ENCODE results near the gene KRTAP20-2. TPM values are rescaled to one million over a fixed set of nuclear protein-coding genes. Genes with fewer than 3 reads are reported as not detected.

KRTAP20-2 gene
- polyA plus RNA-seq, 3 donors = not detected

- no peak for TF ChIP-seq CTCF (IDR thresholded peaks at IDR 0.05)
- H3K9ac ChIP-seq (ENCODE audit: insufficient read depth, low read length, poor library complexity, severe bottlenecking) = no peak overlapping the region
- H3K9me3 Mint-ChIP-seq = peaks cover 8 to 31% (median 15%) of the 10 kb centered on the region in 7 donors
- H3K4me3 ChIP-seq (replicated peaks in 1 of 3; ENCODE audit: low read depth in 2 of 3, low read length in 3 of 3) = no peak overlapping the region
- WGBS (ENCODE audit: insufficient coverage) = no CpG with 5 or more reads among the region's 4 CpGs
- no peak overlapping the region for H2AFZ ChIP-seq (ENCODE audit: insufficient read depth, low read depth, low read length, poor library complexity, severe bottlenecking)
- no peaks in the 10 kb centered on the region for H3K4me1 ChIP-seq (ENCODE audit: control insufficient read depth in 1 of 2, insufficient read depth in 2 of 2, low read length in 2 of 2)
- no peak overlapping the region for H3K4me2 ChIP-seq (replicated peaks; ENCODE audit: extremely low read depth, low read length, poor library complexity, severe bottlenecking)
- H3K4me1 Mint-ChIP-seq = no peaks in the 10 kb centered on the region
- H3K4me3 Mint-ChIP-seq = no peak overlapping the region
- peaks cover 0 to 1% (median 0%) of the 10 kb centered on the region in 3 donors for H3K27me3 Mint-ChIP-seq (ENCODE audit: low read depth in 3 of 3)
- no peaks in the 10 kb centered on the region for H3K36me3 ChIP-seq (replicated peaks in 1 of 2; ENCODE audit: control insufficient read depth in 1 of 2, insufficient read depth in 2 of 2, low read length in 2 of 2)
- H3K27ac ChIP-seq (ENCODE audit: low read depth in 1 of 2, low read length in 2 of 2) = no peak overlapping the region
- no peak for DNase-seq
- peaks cover 37 to 52% of the 10 kb centered on the region in 2 donors for H3K9me3 ChIP-seq (replicated peaks in 1 of 2; ENCODE audit: control insufficient read depth in 1 of 2, insufficient read depth in 1 of 2, low read length in 2 of 2)
- no peaks in the 10 kb centered on the region for H4K20me1 ChIP-seq (ENCODE audit: insufficient read depth, low read length)
- intact Hi-C loops (cut with micrococcal nuclease) = no loop called here
- no peaks in the 10 kb centered on the region for H3K27me3 ChIP-seq (ENCODE audit: control insufficient read depth in 2 of 2, insufficient read depth in 2 of 2, low read length in 2 of 2)
- H3K36me3 Mint-ChIP-seq = no peaks in the 10 kb centered on the region
- no peaks in the 10 kb centered on the region for H3K79me2 ChIP-seq (ENCODE audit: insufficient read depth, low read length)
- H3K27ac Mint-ChIP-seq = no peak overlapping the region
Observed at GRCh38 chr21:30628109-30628508, 6.9 kb upstream of the KRTAP20-2 start.

GRCh38 chr21:30629200-30629599 is 5.8 kb upstream of the KRTAP20-2 start:
- no peaks in the 10 kb centered on the region for H3K79me2 ChIP-seq (ENCODE audit: insufficient read depth, low read length)
- no peak for DNase-seq
- no CpG with 5 or more reads among the region's 1 CpG for WGBS (ENCODE audit: insufficient coverage)
- H3K4me3 Mint-ChIP-seq = no peak overlapping the region
- no peak overlapping the region for H3K9ac ChIP-seq (ENCODE audit: insufficient read depth, low read length, poor library complexity, severe bottlenecking)
- H3K36me3 ChIP-seq (replicated peaks in 1 of 2; ENCODE audit: control insufficient read depth in 1 of 2, insufficient read depth in 2 of 2, low read length in 2 of 2) = no peaks in the 10 kb centered on the region
- no peak overlapping the region for H3K4me3 ChIP-seq (replicated peaks in 1 of 3; ENCODE audit: low read depth in 2 of 3, low read length in 3 of 3)
- no peak overlapping the region for H3K4me2 ChIP-seq (replicated peaks; ENCODE audit: extremely low read depth, low read length, poor library complexity, severe bottlenecking)
- H3K9me3 Mint-ChIP-seq = peaks cover 2 to 26% (median 15%) of the 10 kb centered on the region in 7 donors
- TF ChIP-seq CTCF (IDR thresholded peaks at IDR 0.05) = no peak
- no peak overlapping the region for H3K27ac ChIP-seq (ENCODE audit: low read depth in 1 of 2, low read length in 2 of 2)
- peaks cover 28 to 46% of the 10 kb centered on the region in 2 donors for H3K9me3 ChIP-seq (replicated peaks in 1 of 2; ENCODE audit: control insufficient read depth in 1 of 2, insufficient read depth in 1 of 2, low read length in 2 of 2)
- H2AFZ ChIP-seq (ENCODE audit: insufficient read depth, low read depth, low read length, poor library complexity, severe bottlenecking) = no peak overlapping the region
- H3K4me1 ChIP-seq (ENCODE audit: control insufficient read depth in 1 of 2, insufficient read depth in 2 of 2, low read length in 2 of 2) = no peaks in the 10 kb centered on the region
- H3K27ac Mint-ChIP-seq = no peak overlapping the region
- no peaks in the 10 kb centered on the region for H4K20me1 ChIP-seq (ENCODE audit: insufficient read depth, low read length)
- H3K27me3 ChIP-seq (ENCODE audit: control insufficient read depth in 2 of 2, insufficient read depth in 2 of 2, low read length in 2 of 2) = no peaks in the 10 kb centered on the region
- no peaks in the 10 kb centered on the region for H3K4me1 Mint-ChIP-seq
- peaks cover 0 to 1% (median 0%) of the 10 kb centered on the region in 3 donors for H3K27me3 Mint-ChIP-seq (ENCODE audit: low read depth in 3 of 3)
- intact Hi-C loops (cut with micrococcal nuclease) = no loop called here
- H3K36me3 Mint-ChIP-seq = no peaks in the 10 kb centered on the region
